Cardiac muscle cell (in vitro differentiated cells and primary cell): ENCODE measurements around the gene THADA. TPM values are rescaled to one million over a fixed set of nuclear protein-coding genes. Genes with fewer than 3 reads are reported as not detected.
A peak's percentile ranks its signal among the peaks of the same experiment; 100 is the strongest.

Experiments used
- DNase-seq, 2 donors: peaks; one replicate each; pipeline versions ENCODE4 v3.0.0 to v3.0.0-alpha.2; 2010 to 2017; ENCODE audit warnings: low read depth in 1 of 2, low spot score in 1 of 2
- H3K27ac ChIP-seq: fragments of 200-600 bp; sonication (generic); 2 replicates; pipeline ENCODE4 v1.5.1; 2016
- H3K27me3 ChIP-seq: fragments of 200-600 bp; sonication (generic); 2 replicates; pipeline ENCODE4 v1.6.0; 2016; ENCODE audit warnings: control low read depth
- H3K36me3 ChIP-seq: fragments of 200-600 bp; sonication (generic); 2 replicates; pipeline ENCODE4 v1.5.1; 2016; ENCODE audit warnings: control low read depth
- H3K4me1 ChIP-seq: fragments of 200-600 bp; sonication (generic); 2 replicates; pipeline ENCODE4 v1.8.1; 2017; ENCODE audit warnings: low read depth, mild to moderate bottlenecking, mixed run types
- H3K4me3 ChIP-seq: fragments of 200-600 bp; sonication (generic); 2 replicates; pipeline ENCODE4 v1.5.1; 2016; ENCODE audit warnings: mild to moderate bottlenecking
- H3K9me3 ChIP-seq: fragments of 200-600 bp; sonication (generic); 2 replicates; pipeline ENCODE4 v1.5.1; 2017; ENCODE audit warnings: low read depth, mild to moderate bottlenecking, control low read depth
- CTCF ChIP-seq: IDR thresholded peaks from 2 replicates; pipeline ENCODE4 v1.5.1; 2012; ENCODE audit warnings: low read depth, mild to moderate bottlenecking, low read length
- polyA plus RNA-seq: library from polyadenylated mRNA; unstranded; fragments of >200 nt; fragmentation: Nextera tagmentation; extraction: Ambion mirVana; gene quantifications from 2 replicates; pipeline ENCODE4 v1.2.1, GENCODE V29; 2016
- total RNA-seq: library from RNA; depleted of rRNA; stranded (reverse); fragments of >200 nt; gene quantifications from 2 replicates; pipeline ENCODE4 v1.2.3, GENCODE V29; 2016

The THADA gene
- total and polyA plus RNA-seq, 2 experiments from 2014 or later: 11.9 to 17.3 TPM

GRCh38 chr2:43228756-43229659, 366.8 kb downstream of the THADA start:
- no peak for TF ChIP-seq CTCF
- Histone ChIP-seq H3K9me3 (no peaks in the 10 kb centered on the region), H3K27me3 (no peaks in the 10 kb centered on the region), H3K36me3 (peaks cover 4% of the 10 kb centered on the region), H3K27ac (no peak overlapping the region), H3K4me3 (no peak overlapping the region), H3K4me1 (peaks cover 29% of the 10 kb centered on the region)
- peak in 1 of 2 donors; percentile 40 for DNase-seq

GRCh38 chr2:43228321-43228751, 367.5 kb downstream of the THADA start:
- Histone ChIP-seq H3K27ac (no peak overlapping the region), H3K27me3 (no peaks in the 10 kb centered on the region), H3K4me1 (peaks cover 36% of the 10 kb centered on the region), H3K4me3 (no peak overlapping the region), H3K9me3 (no peaks in the 10 kb centered on the region), H3K36me3 (peaks cover 4% of the 10 kb centered on the region)
- TF ChIP-seq CTCF: no peak
- no peak for DNase-seq

GRCh38 chr2:43227830-43228281, 368.0 kb downstream of the THADA start:
- TF ChIP-seq CTCF: peak; percentile 23
- Histone ChIP-seq H3K9me3 (no peaks in the 10 kb centered on the region), H3K27me3 (no peaks in the 10 kb centered on the region), H3K4me3 (peak overlapping the region; percentile 84), H3K36me3 (peaks cover 9% of the 10 kb centered on the region), H3K4me1 (peaks cover 41% of the 10 kb centered on the region), H3K27ac (peak overlapping the region; percentile 94)
- peak in 1 of 2 donors; percentile 79 for DNase-seq

GRCh38 chr2:43226955-43227829, 368.6 kb downstream of the THADA start:
- peaks cover 47% of the 10 kb centered on the region for H3K4me1 ChIP-seq
- H3K27ac ChIP-seq: peak overlapping the region; percentile 94
- no peaks in the 10 kb centered on the region for H3K9me3 ChIP-seq
- peak overlapping the region; percentile 84 for H3K4me3 ChIP-seq
- H3K36me3 ChIP-seq: peaks cover 11% of the 10 kb centered on the region
- no peak for TF ChIP-seq CTCF
- DNase-seq: peak; percentile 93 to 94
- no peaks in the 10 kb centered on the region for H3K27me3 ChIP-seq

- H3K27me3 ChIP-seq: no peaks in the 10 kb centered on the region
- H3K4me3 ChIP-seq: peak within 1 kb of the TSS; percentile 84
- H3K36me3 ChIP-seq: peaks cover 11% of the 10 kb centered on the region
- peak; percentile 8 for TF ChIP-seq CTCF
- H3K9me3 ChIP-seq: no peaks in the 10 kb centered on the region
- H3K27ac ChIP-seq: peak within 1 kb of the TSS; percentile 94
- peak; percentile 95 to 98 for DNase-seq
- peaks cover 48% of the 10 kb centered on the region for H3K4me1 ChIP-seq
Measured at GRCh38 chr2:43226558-43226954, 369.3 kb downstream of the THADA start, which contains the start of gene ZFP36L2. TSS of gene ZFP36L2 (minus strand) at chr2:43226606. CDS start at chr2:43226315, 291 bp downstream.
